Smooth muscle cell (in vitro differentiated cells): ENCODE results near the gene TFAP2D. TPM values are rescaled to one million over a fixed set of nuclear protein-coding genes. Genes with fewer than 3 reads are reported as not detected.

ENCODE experiments used
- DNase-seq: peaks from one replicate; lab custom pipeline; 2025; ENCODE audit not compliant: unreplicated experiment; lab: John Stamatoyannopoulos, UW
- H2AFZ ChIP-seq: fragments of 200-600 bp; sonication (generic); 2 replicates; pipeline ENCODE4 v1.6.0; 2016; ENCODE audit warnings: antibody characterized with exemption, low read depth, mild to moderate bottlenecking
- H3F3A ChIP-seq: fragments of 200-600 bp; sonication (generic); 2 replicates; pipeline ENCODE4 v1.6.0; 2017; ENCODE audit warnings: antibody characterized with exemption, low read depth
- H3K27ac ChIP-seq: fragments of 200-600 bp; sonication (generic); 2 replicates; pipeline ENCODE4 v1.5.1; 2016; ENCODE audit warnings: low read depth, mild to moderate bottlenecking
- H3K27me3 ChIP-seq: fragments of 200-600 bp; sonication (generic); 2 replicates; pipeline ENCODE4 v1.6.1; 2016; ENCODE audit warnings: low read depth, mild to moderate bottlenecking
- H3K36me3 ChIP-seq: fragments of 200-600 bp; sonication (generic); 2 replicates; pipeline ENCODE4 v1.5.1; 2016; ENCODE audit warnings: low read depth
- H3K4me1 ChIP-seq: fragments of 200-600 bp; sonication (generic); 2 replicates; pipeline ENCODE4 v1.5.1; 2016; ENCODE audit warnings: low read depth
- H3K4me2 ChIP-seq: fragments of 200-600 bp; sonication (generic); 2 replicates; pipeline ENCODE4 v1.6.0; 2016; ENCODE audit warnings: mild to moderate bottlenecking
- H3K4me3 ChIP-seq: fragments of 200-600 bp; sonication (generic); 2 replicates; pipeline ENCODE4 v1.5.1; 2016; ENCODE audit warnings: mild to moderate bottlenecking
- H3K79me2 ChIP-seq: fragments of 200-600 bp; sonication (generic); 2 replicates; pipeline ENCODE4 v1.6.0; 2016; ENCODE audit warnings: low read depth, mild to moderate bottlenecking
- H3K9ac ChIP-seq: fragments of 200-600 bp; sonication (generic); 2 replicates; pipeline ENCODE4 v1.6.0; 2016; ENCODE audit warnings: low read depth
- H3K9me3 ChIP-seq: fragments of 200-600 bp; sonication (generic); replicated peaks from 2 replicates; pipeline ENCODE4 v1.5.1; 2016; ENCODE audit warnings: low read depth
- H4K20me1 ChIP-seq: fragments of 200-600 bp; sonication (generic); 2 replicates; pipeline ENCODE4 v1.6.0; 2016; ENCODE audit warnings: low read depth
- CTCF ChIP-seq: fragments of 200-600 bp; sonication (generic); IDR thresholded peaks from 2 replicates; pipeline ENCODE4 v1.5.1; 2017; ENCODE audit warnings: borderline replicate concordance, mild to moderate bottlenecking, antibody characterized with exemption; ENCODE audit not compliant: insufficient read depth, poor library complexity, severe bottlenecking
- WGBS: methylation state at CpG from one replicate; pipeline ENCODE4 v1.1.7; 2016; ENCODE audit warnings: low lambda C conversion rate; 5-methylcytosine and 5-hydroxymethylcytosine counted together
- polyA plus RNA-seq: library from polyadenylated mRNA; unstranded; fragments of >200 nt; fragmentation: Nextera tagmentation; extraction: Ambion mirVana; gene quantifications from 2 replicates; pipeline ENCODE4 v1.2.1, GENCODE V29; 2016
- total RNA-seq: library from RNA; depleted of rRNA; stranded (reverse); fragments of >200 nt; gene quantifications from 2 replicates; pipeline ENCODE4 v1.2.3, GENCODE V29; 2014

TFAP2D gene
- total and polyA plus RNA-seq, 2 experiments from 2014 or later: not detected

- Histone ChIP-seq H3K4me3 (no peak overlapping the region), H3K9ac (no peak overlapping the region), H3K27me3 (peaks cover 100% of the 10 kb centered on the region), H3K9me3 (no peaks in the 10 kb centered on the region), H3K4me2 (no peak overlapping the region), H3K36me3 (no peaks in the 10 kb centered on the region), H4K20me1 (no peaks in the 10 kb centered on the region), H3F3A (no peaks in the 10 kb centered on the region), H3K27ac (no peak overlapping the region), H3K4me1 (peaks cover 5% of the 10 kb centered on the region), H3K79me2 (no peaks in the 10 kb centered on the region), H2AFZ (no peak overlapping the region)
- DNase-seq: no peak
- no peak for TF ChIP-seq CTCF
- WGBS: 36% methylated on average over 7 of the region's 7 CpGs
Observed at GRCh38 chr6:50711686-50712085, 1.6 kb upstream of the TFAP2D start.

GRCh38 chr6:50712291-50712690 lies 1.0 kb upstream of the TFAP2D start:
- Histone ChIP-seq H3K4me1 (peaks cover 5% of the 10 kb centered on the region), H2AFZ (no peak overlapping the region), H3F3A (no peaks in the 10 kb centered on the region), H3K27ac (no peak overlapping the region), H4K20me1 (no peaks in the 10 kb centered on the region), H3K36me3 (no peaks in the 10 kb centered on the region), H3K9ac (no peak overlapping the region), H3K9me3 (no peaks in the 10 kb centered on the region), H3K79me2 (no peaks in the 10 kb centered on the region), H3K27me3 (peaks cover 100% of the 10 kb centered on the region), H3K4me3 (no peak overlapping the region), H3K4me2 (no peak overlapping the region)
- WGBS: 0% methylated on average over 2 of the region's 2 CpGs
- no peak for TF ChIP-seq CTCF
- no peak for DNase-seq

DNA sequence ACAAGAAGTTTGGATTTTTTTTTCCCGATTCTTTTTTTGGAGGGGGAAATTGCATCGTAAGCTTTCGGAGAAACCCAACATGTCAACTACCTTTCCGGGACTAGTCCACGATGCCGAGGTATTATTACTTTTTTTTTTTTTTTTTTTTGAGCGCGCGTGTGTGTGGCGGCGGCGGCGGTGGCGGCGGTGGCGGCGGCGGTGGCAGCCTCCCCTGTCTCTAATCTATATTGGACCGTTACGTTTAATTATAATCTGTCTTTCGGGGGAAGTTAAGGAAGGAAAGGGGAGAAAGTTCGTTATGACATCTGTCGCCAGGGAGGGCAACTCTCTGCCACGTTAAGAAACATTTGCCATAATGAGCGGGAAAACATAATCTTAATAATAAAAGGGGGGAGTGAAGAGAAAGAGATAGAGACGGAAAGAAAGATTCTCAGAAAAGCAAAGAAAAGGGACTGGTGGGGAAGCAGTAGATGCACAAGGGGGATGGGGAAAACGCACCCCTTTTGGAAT lies 706 bp downstream of the TFAP2D start:
- Histone ChIP-seq H3K79me2 (no peaks in the 10 kb centered on the region), H3F3A (no peaks in the 10 kb centered on the region), H2AFZ (no peak overlapping the region), H3K27ac (no peak overlapping the region), H3K9ac (no peak overlapping the region), H3K27me3 (peaks cover 100% of the 10 kb centered on the region), H3K9me3 (no peaks in the 10 kb centered on the region), H3K4me3 (no peak overlapping the region), H3K4me2 (no peak overlapping the region), H3K36me3 (no peaks in the 10 kb centered on the region), H3K4me1 (no peaks in the 10 kb centered on the region), H4K20me1 (no peaks in the 10 kb centered on the region)
- WGBS: 8% methylated on average over 16 of the region's 27 CpGs
- DNase-seq: no peak
- TF ChIP-seq CTCF: no peak

DNA sequence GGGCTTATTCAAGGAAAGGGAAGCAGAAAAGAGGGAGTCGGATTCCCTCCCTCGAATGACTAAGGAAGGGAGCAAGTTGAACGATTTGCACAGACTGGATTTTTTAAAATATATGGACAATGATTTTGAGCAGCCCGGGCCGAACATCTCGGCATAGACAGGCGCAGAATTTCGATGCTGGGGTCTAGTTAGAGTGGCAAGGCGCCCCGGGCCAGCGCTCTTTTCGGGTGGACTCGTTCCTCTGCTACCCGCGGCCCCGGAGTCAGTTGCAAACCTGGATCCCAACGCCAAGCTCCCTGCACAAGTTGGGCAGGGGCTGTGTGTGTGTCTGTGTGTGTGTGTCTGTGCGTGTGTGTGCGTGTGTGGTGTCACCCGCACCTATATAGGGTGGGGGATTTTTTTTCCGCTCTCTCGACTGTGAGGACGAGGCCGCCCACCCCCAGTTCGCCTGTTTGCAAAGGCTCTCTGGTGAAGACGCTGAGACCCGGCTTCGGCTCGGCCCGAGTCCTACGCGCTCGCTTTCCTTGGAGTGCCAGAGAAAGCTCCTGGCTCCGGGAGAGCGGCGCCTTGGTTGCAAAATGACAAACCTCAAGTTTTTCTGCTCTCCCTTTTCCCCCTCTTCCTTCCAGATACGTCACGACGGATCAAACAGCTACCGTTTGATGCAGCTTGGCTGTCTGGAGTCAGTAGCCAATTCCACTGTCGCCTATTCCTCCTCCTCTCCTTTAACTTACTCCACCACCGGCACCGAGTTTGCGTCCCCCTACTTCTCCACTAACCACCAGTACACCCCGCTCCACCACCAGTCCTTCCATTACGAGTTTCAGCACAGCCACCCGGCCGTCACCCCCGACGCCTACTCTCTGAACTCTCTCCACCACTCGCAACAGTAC lies 1.4 kb downstream of the TFAP2D start:
- H3K4me3 ChIP-seq: no peak overlapping the region
- H3F3A ChIP-seq: no peaks in the 10 kb centered on the region
- H3K9me3 ChIP-seq: no peaks in the 10 kb centered on the region
- H3K4me2 ChIP-seq: no peak overlapping the region
- peaks cover 100% of the 10 kb centered on the region for H3K27me3 ChIP-seq
- H3K4me1 ChIP-seq: no peaks in the 10 kb centered on the region
- H3K36me3 ChIP-seq: no peaks in the 10 kb centered on the region
- H3K27ac ChIP-seq: no peak overlapping the region
- no peaks in the 10 kb centered on the region for H4K20me1 ChIP-seq
- no peak overlapping the region for H3K9ac ChIP-seq
- TF ChIP-seq CTCF: no peak
- no peak overlapping the region for H2AFZ ChIP-seq
- WGBS: 2% methylated on average over 51 of the region's 51 CpGs
- no peak for DNase-seq
- H3K79me2 ChIP-seq: no peaks in the 10 kb centered on the region
